Stimulated activated naive CD4-positive, alpha-beta T cell (primary cell): ENCODE results near the gene SLC10A6.

Experiments
- DNase-seq, 6 experiments: peaks; one replicate each; lab custom pipeline; 2025; lab: John Stamatoyannopoulos, UW

Gene SLC10A6

DNA sequence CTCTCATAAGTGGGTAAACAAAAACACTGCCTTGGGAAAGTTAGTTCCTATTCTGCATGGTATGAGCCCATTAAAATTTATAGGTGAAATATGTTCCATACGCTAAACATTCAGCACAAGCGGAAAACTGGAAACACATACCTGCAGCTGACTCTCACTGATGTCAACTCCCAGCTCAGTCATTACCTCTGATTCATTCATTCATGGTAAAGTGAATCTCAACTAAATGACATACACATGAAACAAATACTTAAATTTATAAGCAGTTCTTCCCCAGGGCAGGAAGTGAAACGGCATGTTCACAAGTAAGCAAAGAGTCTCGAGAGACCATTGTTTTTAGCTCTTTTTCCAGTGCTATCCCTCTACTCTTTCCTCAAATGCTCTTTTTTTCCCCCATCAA, 1.6 kb downstream of the SLC10A6 start:
- DNase-seq = no peak

GRCh38 chr4:86846921-86847320, 2.3 kb downstream of the SLC10A6 start:
- DNase-seq = no peak

- no peak for DNase-seq
These were observed 3.6 kb downstream of the SLC10A6 start for GRCh38 chr4:86845593-86845992.

GRCh38 chr4:86841309-86841708, 7.9 kb downstream of the SLC10A6 start:
- DNase-seq = no peak

GRCh38 chr4:86840858-86841257, 8.3 kb downstream of the SLC10A6 start:
- no peak for DNase-seq

GRCh38 chr4:86837691-86838503, 11.3 kb downstream of the SLC10A6 start:
- no peak for DNase-seq

DNA sequence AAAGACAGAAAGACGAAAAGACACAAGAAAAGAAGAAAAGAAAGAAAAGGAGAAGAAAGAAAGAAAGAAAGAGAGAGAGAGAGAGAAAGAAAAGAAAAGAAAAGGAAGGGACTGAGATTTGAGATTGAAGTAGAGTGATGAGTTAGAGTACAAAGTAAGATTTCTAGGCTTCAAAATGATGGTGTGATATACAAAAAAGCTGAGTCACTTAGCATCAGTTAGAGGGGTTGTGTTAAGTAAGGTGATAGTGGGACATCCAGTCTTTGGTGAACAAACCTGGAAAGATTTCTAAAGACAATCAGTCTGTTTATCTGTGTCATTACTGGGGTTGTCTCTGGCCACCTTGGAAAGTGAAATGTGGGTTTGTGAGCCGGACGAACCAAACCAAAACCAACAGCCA, 13.5 kb downstream of the SLC10A6 start:
- no peak for DNase-seq

GRCh38 chr4:86834901-86835300, 14.3 kb downstream of the SLC10A6 start:
- no peak for DNase-seq

- DNase-seq = no peak
These were observed 15.6 kb downstream of the SLC10A6 start for GRCh38 chr4:86833615-86834014.

GRCh38 chr4:86831262-86832130, 17.7 kb downstream of the SLC10A6 start:
- no peak for DNase-seq

DNA sequence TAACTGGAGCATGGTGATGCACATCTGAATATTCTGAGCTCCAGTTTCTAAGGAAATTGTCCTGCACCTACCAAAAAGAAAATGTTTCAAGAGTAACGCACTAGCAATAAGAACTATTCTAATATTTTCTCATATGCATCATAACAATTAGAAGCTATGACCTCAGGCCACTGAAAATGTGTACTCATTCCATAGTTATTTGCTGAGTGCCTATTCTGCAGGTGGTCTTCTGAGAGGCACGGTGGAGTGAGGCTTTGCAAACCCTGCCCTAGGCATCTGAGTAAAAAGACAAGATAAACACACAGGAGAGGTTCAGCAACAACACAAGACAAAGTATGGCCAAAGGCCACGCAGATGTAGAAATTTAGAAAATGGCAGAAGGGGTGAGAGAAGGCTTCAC, 23.7 kb downstream of the SLC10A6 start:
- DNase-seq = no peak

- DNase-seq = no peak
These were observed 27.0 kb downstream of the SLC10A6 start for GRCh38 chr4:86822136-86822535.

DNA sequence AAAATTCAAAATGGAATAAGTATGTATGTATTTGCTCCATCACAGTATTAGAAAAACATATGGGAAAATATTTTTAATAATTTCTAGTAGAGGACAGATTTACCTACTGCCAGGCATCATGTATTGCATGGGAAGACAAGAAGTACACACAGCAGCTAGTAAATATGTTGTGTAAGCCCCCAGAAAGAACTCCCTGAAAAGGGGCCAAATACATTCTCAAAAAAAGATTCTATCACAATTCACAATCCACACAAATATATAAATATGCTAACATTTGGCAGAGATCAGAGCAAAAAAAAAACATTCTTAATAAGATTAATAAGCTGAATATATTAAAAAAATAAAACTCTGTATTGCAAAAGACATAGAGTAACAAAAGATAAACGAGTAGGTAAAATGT, 28.0 kb downstream of the SLC10A6 start:
- no peak for DNase-seq

GRCh38 chr4:86819561-86819960, 29.6 kb downstream of the SLC10A6 start:
- no peak for DNase-seq

GRCh38 chr4:86818841-86819240, 30.3 kb downstream of the SLC10A6 start:
- no peak for DNase-seq

DNA sequence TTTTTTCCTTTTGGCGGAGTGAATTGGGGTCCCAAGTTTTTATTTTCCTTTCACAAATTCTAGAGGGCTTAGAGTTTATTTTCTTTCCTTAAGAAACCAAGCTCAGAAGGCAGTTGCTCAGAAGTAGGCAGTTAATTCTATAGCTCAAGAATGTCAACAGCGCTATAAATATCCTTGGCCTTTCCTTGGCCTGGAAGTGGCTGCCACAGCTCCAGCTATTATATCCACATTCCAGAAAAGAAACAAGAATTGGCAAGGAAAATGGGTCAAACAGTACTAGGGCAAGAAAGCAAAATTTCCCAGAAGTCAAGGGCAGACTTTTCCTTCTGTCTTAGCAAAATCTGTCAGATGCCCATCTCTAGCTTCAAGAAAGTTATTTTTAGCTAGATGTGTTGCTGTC, 31.0 kb downstream of the SLC10A6 start:
- DNase-seq = no peak

DNA sequence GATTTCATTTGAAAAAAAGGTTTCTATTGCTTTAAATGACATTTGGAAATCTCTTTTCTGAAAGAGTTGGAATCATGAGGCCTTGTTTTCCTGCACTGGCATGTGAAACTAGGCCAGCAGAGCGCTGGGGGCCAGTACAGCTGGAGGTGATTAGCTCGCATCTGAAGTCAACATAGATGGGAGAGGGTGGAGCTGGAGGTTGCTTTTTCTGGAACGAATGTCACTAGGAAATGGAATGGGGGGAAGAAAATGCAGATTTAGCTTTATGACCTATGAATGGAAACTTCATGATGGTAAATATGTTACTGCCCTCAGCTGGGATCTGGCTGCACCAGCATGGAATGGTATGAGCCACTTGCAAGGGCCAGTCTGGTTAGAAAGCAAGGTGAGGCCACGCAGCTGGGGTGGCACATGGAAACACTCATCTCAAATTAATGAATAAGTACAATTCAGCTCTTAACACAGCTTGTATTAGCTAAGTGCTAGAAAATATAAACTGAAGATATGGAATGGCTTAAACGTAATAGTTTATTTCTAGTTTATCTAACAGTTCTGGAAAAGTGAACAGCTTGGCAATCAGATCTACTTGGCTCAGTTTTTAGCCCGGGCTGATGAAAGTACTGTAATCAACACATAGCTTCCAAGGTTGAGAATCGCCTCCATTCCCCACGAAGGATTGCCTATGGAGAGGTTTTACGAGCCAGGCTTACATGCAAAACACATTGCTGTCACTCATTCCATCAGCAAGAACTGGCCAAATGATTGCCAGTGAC, 32.5 kb downstream of the SLC10A6 start:
- no peak for DNase-seq

GRCh38 chr4:86815653-86816052, 33.5 kb downstream of the SLC10A6 start:
- DNase-seq = no peak

- DNase-seq = no peak
These were observed 38.3 kb downstream of the SLC10A6 start for GRCh38 chr4:86810847-86811246.

- DNase-seq = no peak
These were observed 39.4 kb downstream of the SLC10A6 start for GRCh38 chr4:86809809-86810208.

- DNase-seq = no peak
These were observed 58.1 kb downstream of the SLC10A6 start for GRCh38 chr4:86791126-86791525.

- DNase-seq = no peak
These were observed 60.4 kb downstream of the SLC10A6 start for GRCh38 chr4:86788826-86789225.
